NCI-H748 treated with DMSO at 0.1 percent for 48 hours (cell line): ENCODE data around the gene FER1L5.

Source experiments
- DNase-seq: peaks from one replicate; lab custom pipeline; 2025; lab: John Stamatoyannopoulos, UW

FER1L5 gene

DNA sequence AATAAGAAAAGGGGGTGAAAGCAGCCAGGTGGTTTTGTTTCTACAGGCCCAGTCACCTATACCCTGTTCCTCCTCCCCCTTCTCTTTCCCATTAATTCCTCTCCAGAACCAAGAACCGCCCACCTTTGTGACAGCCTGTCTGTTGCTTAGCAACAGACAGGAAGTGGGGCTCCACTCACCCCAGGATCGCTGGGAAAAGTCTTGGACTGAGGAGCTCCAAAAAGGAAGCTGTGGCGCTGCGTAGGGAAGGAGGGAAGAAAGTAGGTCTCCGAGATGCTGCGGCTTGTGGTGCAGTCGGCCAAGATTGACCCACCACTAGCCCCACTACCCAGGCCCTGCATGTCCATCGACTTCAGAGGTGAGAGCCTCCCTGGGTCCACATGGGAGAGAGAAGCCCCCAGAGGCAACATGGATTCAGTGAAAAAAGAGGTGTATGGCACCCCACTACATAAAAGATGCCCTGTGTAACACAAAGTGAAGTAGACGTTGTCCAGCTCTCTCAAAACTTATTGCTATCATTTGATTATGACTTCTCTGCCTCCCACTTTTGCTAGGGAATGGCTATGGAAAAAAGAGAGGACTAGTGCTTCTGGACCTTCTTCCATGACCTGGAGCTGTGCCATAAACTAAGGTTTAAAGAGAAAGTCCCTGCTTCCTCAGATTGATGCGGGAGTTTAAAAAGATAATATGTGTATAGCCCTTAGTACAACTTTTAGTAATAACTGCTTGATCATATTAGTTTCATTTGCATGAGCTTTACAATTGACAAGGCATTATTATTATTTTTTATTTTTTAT lies at the start of gene FER1L5:
Gene FER1L5, plus strand, starts transcription at position 201 of the 797 bp plus-strand sequence. Its CDS starts 73 bp downstream, at position 274.
- DNase-seq: no peak

DNA sequence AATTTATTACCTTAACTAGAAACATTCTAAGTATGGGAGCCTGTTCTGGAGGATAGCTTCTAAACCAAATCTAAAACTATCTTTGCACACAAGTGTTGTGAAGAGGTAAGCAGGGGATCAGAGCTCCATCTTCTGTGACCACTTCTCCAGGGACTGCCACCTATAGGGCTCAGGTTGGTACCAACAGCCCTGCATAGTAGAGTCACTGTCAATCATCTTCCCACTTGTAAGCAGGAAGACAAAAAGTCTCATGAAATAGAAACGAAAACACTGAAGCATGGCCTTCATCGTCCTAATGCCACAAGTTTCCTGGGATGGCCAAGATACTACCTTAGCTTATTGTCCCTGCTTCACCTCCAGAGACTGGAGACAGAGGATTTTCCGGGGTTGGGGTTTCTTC lies 48.3 kb upstream of the FER1L5 start:
- no peak for DNase-seq

- no peak for DNase-seq
Measured at GRCh38 chr2:96594691-96595152, 47.8 kb upstream of the FER1L5 start.

- DNase-seq: no peak
Measured at GRCh38 chr2:96596596-96596995, 46.0 kb upstream of the FER1L5 start.

DNA sequence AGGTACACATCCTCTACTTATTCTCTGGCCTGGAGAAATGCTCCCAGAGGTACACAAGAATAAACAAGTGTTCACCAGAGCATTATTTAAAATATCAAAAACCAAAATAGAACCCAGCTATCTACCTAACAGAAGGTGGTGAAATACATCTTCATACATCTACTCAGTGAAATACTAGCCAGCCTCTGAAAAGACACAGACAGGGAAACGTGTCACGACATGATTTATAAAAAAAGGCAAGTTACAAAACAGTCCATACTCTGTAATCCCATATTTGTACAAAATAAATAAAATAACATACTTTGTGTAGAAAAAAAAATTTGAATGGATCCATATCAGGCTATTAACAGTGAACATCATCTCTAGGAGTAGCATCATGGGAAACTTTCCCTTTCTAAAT lies 42.6 kb upstream of the FER1L5 start:
- DNase-seq: no peak

DNA sequence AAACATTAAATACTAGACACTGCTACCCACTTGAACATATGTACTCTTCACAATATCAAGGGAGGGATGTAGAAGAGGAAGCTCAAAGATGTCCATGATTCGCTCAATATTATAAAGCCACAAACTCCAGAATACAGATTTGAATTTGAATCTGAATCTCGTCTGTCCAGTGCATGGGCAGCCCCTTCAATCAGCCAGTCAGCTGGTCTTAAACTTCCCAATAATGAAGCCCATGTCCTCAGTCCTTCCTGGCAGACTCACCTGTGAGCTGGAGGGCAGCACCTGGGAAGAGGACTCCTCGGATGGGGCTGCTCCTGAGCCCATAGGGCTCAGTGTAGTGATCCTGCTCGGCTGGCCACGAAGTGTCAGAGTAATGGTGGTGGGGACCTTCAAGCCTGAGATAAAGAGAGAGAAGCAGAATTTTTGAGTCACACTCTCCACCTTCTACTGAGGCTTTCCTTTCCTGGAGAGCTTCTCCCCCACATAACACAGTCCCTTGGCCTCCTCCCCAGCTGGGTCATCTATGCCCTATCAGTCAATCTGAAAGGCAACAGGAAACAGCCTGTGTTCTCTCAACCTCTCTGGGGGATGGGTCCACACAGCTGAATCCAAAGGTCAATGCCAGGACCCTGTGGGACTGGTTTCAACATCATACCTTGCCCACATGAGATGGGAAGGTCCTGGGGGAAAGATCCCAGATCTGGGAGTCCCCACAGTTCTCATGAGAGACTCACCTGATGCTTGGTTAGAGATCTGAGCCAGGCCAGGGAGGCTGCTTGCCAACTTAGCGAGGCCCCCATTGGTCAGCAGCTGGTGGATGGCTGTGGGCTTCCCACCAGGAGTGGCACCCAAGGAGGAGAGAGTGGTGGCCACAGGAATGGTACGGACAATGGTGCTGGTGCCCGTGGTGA lies 40.9 kb upstream of the FER1L5 start:
- DNase-seq: no peak

GRCh38 chr2:96602330-96602823 lies 40.2 kb upstream of the FER1L5 start:
- no peak for DNase-seq

DNA sequence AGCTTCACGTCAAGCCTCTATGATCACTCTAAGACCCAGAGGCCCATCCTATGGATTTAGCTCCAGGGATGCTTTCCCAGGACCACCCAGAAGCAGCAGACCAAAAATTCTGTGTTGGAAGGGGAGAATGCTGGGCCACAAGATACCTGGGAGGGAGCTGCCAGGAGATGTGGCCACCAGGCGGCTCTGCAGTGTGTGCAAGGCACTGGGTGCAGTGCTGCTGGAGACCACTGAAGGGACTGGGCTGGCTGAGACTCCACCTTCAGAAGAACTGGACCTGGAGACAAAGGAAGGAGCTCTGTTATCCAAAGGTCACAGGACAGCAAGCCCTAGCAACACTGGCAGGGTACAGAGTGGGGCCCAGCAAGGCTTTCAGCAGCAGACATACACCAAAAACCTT lies 38.5 kb upstream of the FER1L5 start:
- no peak for DNase-seq

- DNase-seq: no peak
Measured at GRCh38 chr2:96608469-96609455, 33.8 kb upstream of the FER1L5 start.

DNA sequence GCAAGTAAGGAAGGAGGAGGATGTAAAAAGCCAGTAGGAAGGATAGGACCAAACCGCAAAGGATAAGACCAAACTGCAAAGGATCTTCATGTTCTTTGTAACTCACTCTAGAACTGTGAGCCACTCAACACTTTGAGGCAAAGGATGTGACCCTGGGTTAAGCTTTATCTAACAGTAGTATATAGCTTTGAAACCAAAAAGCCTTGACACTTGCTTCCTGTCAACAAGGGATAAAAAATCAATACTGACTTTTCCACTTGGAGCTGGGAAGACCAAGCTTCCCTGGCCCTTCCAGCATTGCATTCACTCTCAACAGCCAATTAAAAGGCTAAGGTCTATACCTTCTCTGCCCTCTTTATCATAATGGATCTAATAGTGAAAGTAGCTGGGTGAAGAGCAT lies 26.4 kb upstream of the FER1L5 start:
- no peak for DNase-seq

DNA sequence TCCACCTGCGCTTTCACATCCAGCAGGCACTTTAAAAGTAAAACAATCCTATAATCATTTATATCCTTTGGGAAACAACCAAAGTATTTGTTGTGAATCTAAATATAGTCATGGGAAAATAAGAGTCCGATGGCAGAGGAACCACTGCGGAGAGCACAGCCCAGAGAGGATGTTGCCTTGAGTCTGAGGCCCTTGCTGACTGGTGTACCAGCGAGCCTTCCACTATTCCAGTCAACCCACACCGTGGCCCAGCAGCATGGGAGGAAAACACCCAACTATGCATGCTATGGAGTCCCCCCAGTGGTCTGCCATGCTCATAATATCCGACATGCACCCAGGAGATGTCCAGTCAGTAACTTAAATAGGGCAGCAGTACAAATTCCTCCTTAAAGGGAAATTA lies 26.0 kb upstream of the FER1L5 start:
- DNase-seq: no peak

DNA sequence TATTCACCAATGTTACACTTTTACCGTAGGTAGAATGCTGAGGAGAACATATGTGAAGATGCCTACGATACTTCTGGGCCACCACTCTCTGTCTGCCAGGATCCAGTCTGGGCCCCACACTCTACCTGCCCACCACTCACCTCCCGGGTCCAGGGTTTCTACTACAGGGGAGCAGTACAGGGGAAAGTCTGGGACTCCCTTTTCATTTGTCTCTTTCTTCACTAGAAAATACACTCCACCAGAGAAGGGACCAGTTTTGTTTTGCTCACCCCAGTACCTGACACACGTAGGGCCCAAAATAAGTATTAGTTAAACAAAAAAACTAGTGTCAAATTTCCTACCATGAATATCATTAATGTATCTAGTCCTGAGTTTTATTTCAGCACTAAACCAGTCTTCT lies 25.6 kb upstream of the FER1L5 start:
- DNase-seq: no peak

- DNase-seq: no peak
Measured at GRCh38 chr2:96618596-96619283, 23.8 kb upstream of the FER1L5 start.

- DNase-seq: no peak
Measured at GRCh38 chr2:96622544-96622943, 20.0 kb upstream of the FER1L5 start.

GRCh38 chr2:96623116-96623515 lies 19.4 kb upstream of the FER1L5 start:
- DNase-seq: no peak

DNA sequence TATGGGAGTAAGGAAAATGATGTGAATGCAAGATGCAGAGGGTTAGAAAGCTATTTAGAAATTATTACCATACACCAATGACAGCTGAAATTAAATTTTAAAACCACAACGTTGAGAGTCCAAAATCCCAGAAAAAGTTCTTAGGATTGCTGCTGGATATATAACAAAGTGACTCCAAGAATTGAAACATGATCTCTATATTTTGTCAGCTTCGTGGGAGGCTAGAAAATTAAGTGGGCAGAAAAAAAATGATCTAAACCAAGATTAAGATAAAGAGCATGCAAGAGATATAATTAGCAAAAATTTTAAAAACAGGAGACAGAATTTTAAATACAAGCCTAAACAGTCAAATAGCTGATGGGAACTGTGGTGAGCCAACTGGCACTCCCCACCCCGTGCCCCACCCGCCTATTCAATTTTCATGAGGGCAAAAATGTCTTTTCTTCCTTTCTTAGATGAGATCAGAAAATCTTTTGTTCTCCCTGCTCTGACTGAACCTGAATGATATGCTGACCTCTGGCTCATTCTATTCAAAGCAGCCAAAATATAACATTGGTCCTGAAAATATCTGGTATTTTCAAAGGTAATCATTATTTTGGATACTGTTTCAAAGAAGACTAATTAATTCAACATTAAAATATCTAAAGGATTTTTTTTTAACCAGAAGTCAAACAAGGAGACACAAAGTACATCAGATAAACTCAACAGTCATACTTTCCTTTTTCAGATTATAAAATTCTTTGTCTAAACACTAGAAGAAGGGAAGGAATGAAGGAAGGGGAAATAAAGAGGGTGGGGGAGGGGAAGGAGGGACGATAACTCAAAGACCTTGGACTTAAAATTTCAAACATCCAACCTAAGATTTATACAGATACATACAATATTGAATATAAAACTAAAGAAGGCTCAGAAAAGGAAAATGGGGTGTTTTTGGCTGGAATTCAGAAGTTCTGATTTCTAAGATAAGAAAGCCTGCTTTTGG lies 16.7 kb upstream of the FER1L5 start:
- no peak for DNase-seq

GRCh38 chr2:96626553-96626942 lies 16.0 kb upstream of the FER1L5 start:
- DNase-seq: no peak

DNA sequence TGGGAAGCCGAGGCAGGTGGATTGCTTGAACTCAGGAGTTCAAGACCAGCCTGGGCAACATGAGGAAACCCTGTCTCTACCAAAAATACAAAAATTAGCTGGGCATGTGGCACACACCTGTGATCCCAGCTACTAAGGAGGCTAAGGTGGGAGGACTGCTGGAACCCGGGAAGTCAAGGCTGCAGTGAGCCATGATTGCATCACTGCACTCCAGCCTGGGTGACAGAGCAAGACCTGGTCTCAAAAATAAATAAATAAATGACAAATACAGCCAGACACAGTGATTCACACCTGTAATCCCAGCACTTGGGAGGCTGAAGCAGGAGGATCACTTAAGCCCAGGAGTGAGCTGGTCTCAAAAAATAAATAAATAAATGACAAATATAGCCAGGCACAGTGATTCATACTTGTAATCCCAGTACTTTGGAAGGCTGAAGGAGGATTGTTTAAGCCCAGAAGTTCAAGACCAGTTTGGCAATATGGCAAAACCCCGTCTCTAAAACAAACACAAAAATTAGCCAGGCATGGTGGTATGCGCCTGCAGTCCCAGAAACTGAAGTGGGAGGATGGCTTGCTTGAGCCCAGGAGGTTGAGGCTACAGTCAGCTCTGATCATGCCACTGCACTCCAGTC lies 10.6 kb upstream of the FER1L5 start:
- DNase-seq: no peak

DNA sequence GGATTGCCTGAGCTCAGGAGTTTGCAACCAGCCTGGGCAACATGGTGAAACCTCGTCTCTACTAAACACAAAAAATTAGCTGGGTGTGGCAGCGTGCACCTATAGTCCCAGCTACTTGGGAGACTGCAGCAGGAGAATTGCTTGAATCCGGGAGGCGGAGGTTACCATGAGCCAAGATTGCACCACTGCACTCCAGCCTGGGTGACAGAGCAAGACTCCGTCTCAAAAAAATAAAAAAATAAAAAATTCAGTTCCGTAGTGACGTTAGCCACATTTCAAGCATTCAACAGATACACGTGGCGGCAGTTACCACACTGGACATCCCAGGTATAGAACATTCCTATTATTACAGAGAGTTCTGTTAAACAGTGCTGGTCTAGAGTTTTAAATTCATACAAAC lies 8.9 kb upstream of the FER1L5 start:
- DNase-seq: no peak
